HG03108 (cell line): Measurements from ENCODE around the gene GABRD.

ENCODE experiments used
- ATAC-seq: cut with Tn5 transposase; IDR thresholded peaks from one replicate; pipeline ENCODE4 v1.9.1; 2021; ENCODE audit warnings: moderate library complexity; ENCODE audit not compliant: unreplicated experiment

Gene GABRD

GRCh38 chr1:2033165-2033564 lies 14.0 kb downstream of the GABRD start:
- no peak for ATAC-seq

GRCh38 chr1:2036287-2036686 lies 17.1 kb downstream of the GABRD start:
- ATAC-seq: no peak

GRCh38 chr1:2037314-2037979 lies 18.3 kb downstream of the GABRD start:
- no peak for ATAC-seq

- no peak for ATAC-seq
Observed at GRCh38 chr1:2038229-2038628, 19.1 kb downstream of the GABRD start.

GRCh38 chr1:2039251-2039650 lies 20.1 kb downstream of the GABRD start:
- ATAC-seq: no peak

GRCh38 chr1:2041305-2041704 lies 22.2 kb downstream of the GABRD start:
- ATAC-seq: no peak

GRCh38 chr1:2041887-2042286 lies 22.7 kb downstream of the GABRD start:
- ATAC-seq: no peak

GRCh38 chr1:2042830-2043773 lies 24.0 kb downstream of the GABRD start:
- no peak for ATAC-seq

- ATAC-seq: no peak
Observed at GRCh38 chr1:2043886-2044285, 24.7 kb downstream of the GABRD start.

GRCh38 chr1:2044510-2045319 lies 25.6 kb downstream of the GABRD start:
- ATAC-seq: no peak

GRCh38 chr1:2045468-2046173 lies 26.5 kb downstream of the GABRD start:
- no peak for ATAC-seq

GRCh38 chr1:2046174-2046917 lies 27.2 kb downstream of the GABRD start:
- ATAC-seq: no peak

GRCh38 chr1:2046953-2047748 lies 28.0 kb downstream of the GABRD start:
- ATAC-seq: no peak

GRCh38 chr1:2047749-2048729 lies 28.9 kb downstream of the GABRD start:
- ATAC-seq: no peak

- ATAC-seq: no peak
Observed at GRCh38 chr1:2049225-2049717, 30.1 kb downstream of the GABRD start.

GRCh38 chr1:2049718-2050431 lies 30.7 kb downstream of the GABRD start, which contains the start of gene PRKCZ:
Gene PRKCZ (plus strand): TSS chr1:2050411. CDS start chr1:2050631, 220 bp downstream.
- ATAC-seq: peak; percentile 61

GRCh38 chr1:2050461-2050792 lies 31.3 kb downstream of the GABRD start:
- peak; percentile 8 for ATAC-seq
